Measurements from ENCODE around the gene SST. TPM values are rescaled to one million over a fixed set of nuclear protein-coding genes. Genes with fewer than 3 reads are reported as not detected.

Gene SST
- total RNA-seq (2022; extraction: Qiagen RNA extraction; ENCODE audit: low read depth): not detected in 5 replicates

DNA sequence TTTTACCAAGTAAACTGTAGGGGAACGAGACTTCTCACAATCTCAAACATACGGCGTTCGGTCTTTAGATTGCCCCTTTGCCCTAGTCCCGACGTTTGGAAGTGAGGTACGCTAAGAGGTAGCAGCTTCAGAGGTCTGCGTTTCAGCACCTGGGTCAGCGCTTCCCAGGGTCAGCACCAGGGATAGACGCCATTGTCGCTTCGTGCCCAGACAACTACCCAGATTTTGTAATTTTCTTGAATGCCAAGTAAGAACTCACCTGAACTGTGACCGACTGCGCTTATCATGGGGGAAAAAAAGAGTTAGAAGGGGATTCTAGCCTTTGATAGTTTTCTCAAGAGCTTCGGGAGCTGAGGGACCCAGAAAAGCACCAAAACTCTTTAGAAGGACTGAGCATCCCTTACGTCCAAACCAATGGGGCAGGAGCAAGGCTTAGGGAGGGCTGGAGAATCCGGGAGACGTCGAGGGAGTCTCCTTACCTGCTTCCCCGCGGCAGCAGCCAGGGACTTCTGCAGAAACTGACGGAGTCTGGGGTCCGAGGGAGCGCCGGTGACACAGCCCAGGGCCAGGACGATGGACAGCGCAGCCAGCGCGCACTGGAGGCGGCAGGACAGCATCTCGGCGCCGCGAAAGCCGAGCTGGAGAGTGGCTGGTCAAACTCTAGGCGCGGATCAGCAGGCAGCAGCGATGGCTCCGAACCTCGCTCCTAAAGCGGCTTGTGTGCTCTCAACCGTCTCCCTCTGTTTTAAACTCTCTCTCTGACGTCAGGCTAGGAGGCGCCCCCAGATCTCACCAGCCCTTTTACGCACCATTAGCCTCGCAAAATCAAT lies at the start of gene SST:
Gene SST, minus strand, starts transcription at position 720 of the 830 bp plus-strand sequence. Its CDS starts 103 bp downstream, at position 617.

DNA sequence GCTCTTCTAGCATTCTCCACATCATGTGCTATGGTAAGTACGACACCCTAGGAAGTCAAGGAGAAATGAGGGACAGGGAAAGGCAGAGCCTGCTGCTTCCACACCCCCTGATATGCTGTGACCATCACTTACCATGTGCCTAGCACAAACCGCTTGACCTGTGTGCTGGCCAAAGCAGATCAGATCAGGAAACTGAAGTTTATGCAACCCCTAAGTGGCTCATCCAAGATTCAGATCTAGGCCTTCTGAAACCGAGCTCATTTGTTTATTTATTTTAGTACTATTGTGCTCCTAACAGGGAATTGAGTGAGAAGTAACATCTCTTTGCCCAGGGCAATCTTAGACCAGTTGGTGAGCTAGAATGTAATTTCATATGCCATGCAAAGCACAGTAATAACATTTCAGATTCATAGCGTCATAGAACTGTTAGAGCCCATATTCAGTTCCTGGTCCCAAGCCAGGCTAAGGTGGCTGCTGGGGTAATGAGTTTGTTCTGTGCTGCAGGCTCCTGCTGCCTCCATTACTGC lies 32.4 kb upstream of the SST start, which contains the start of gene RTP2:
Gene RTP2, minus strand, starts transcription at position 51 of the 527 bp plus-strand sequence. CDS start 429 bp downstream, outside the sequence.

Other genes with a start within 250 kb of the SST start
- gene RTP2, start 32.2 kb upstream of the SST start, total RNA-seq (2022; extraction: Qiagen RNA extraction; ENCODE audit: low read depth): not detected in 5 replicates
- 6.6 to 10.1 TPM (median 9.5 TPM) in 5 replicates for gene BCL6, start 75.1 kb upstream of the SST start, total RNA-seq (2022; extraction: Qiagen RNA extraction; ENCODE audit: low read depth)